Liver (tissue), 9 donors: ENCODE results near the gene ASXL1. TPM values are rescaled to one million over a fixed set of nuclear protein-coding genes. Genes with fewer than 3 reads are reported as not detected.
A peak's percentile ranks its signal among the peaks of the same experiment; 100 is the strongest.

Source experiments
- DNase-seq: peaks from one replicate; pipeline ENCODE4 v3.0.0-alpha.2; 2017; ENCODE audit warnings: low spot score
- H3K27ac ChIP-seq, 2 donors: one replicate each; pipeline ENCODE4 v1.7.0; 2013; ENCODE audit warnings: inconsistent platforms in 2 of 2, low read length in 2 of 2, control low read depth in 1 of 2, low read depth in 1 of 2, mild to moderate bottlenecking in 1 of 2
- H3K27me3 ChIP-seq, 4 donors: one replicate each; pipeline versions ENCODE4 v1.6.1 to v1.7.0; 2013; ENCODE audit warnings: low read length in 3 of 4, inconsistent platforms in 1 of 4, mild to moderate bottlenecking in 1 of 4, moderate library complexity in 1 of 4; ENCODE audit not compliant: control insufficient read depth in 4 of 4, insufficient read depth in 4 of 4
- H3K36me3 ChIP-seq, 4 donors: one replicate each; pipeline versions ENCODE4 v1.6.1 to v1.7.0; 2013; ENCODE audit warnings: low read length in 3 of 4, mild to moderate bottlenecking in 3 of 4, low read depth in 1 of 4, moderate library complexity in 1 of 4; ENCODE audit not compliant: control insufficient read depth in 4 of 4, insufficient read depth in 3 of 4
- H3K4me1 ChIP-seq, 4 donors: one replicate each; pipeline versions ENCODE4 v1.6.1 to v1.7.0; 2013; ENCODE audit warnings: low read length in 3 of 4, mild to moderate bottlenecking in 3 of 4, moderate library complexity in 1 of 4; ENCODE audit not compliant: control insufficient read depth in 4 of 4, insufficient read depth in 4 of 4
- H3K4me3 ChIP-seq, 3 donors: one replicate each; pipeline versions ENCODE4 v1.6.1 to v1.7.0; 2013; ENCODE audit warnings: low read length in 3 of 3, control low read depth in 1 of 3, low read depth in 1 of 3, mild to moderate bottlenecking in 1 of 3
- H3K9ac ChIP-seq, 2 donors: one replicate each; pipeline ENCODE4 v1.7.0; 2013; ENCODE audit warnings: low read length in 2 of 2, mild to moderate bottlenecking in 2 of 2, moderate library complexity in 2 of 2, control low read depth in 1 of 2, low read depth in 1 of 2
- H3K9me3 ChIP-seq, 4 donors: one replicate each; pipeline versions ENCODE4 v1.6.1 to v1.7.0; 2013; ENCODE audit warnings: low read length in 3 of 4; ENCODE audit not compliant: control insufficient read depth in 4 of 4
- EGR1 ChIP-seq, 2 donors: IDR thresholded peaks; 2 replicates each; pipeline ENCODE4 v1.6.1; 2016 to 2018; ENCODE audit warnings: antibody characterized with exemption in 2 of 2, low read depth in 2 of 2
- FOXA1 ChIP-seq: IDR thresholded peaks from 2 replicates; pipeline ENCODE4 v1.6.1; 2016; ENCODE audit warnings: antibody characterized with exemption
- FOXA2 ChIP-seq: IDR thresholded peaks from 2 replicates; pipeline ENCODE4 v1.6.1; 2016; ENCODE audit warnings: antibody characterized with exemption
- GABPA ChIP-seq, 2 donors: IDR thresholded peaks in 1 of 2; conservative IDR thresholded peaks in 1 of 2; 2 replicates each; pipeline ENCODE4 v1.6.1; 2016; ENCODE audit warnings: antibody characterized with exemption in 2 of 2, mild to moderate bottlenecking in 1 of 2, moderate library complexity in 1 of 2
- HNF4A ChIP-seq, 2 donors: conservative IDR thresholded peaks; 2 replicates each; pipeline ENCODE4 v1.6.1; 2016; ENCODE audit warnings: antibody characterized with exemption in 2 of 2, mild to moderate bottlenecking in 2 of 2
- HNF4G ChIP-seq: IDR thresholded peaks from 2 replicates; pipeline ENCODE4 v1.6.1; 2016; ENCODE audit warnings: antibody characterized with exemption
- JUND ChIP-seq, 2 donors: IDR thresholded peaks; 2 replicates each; pipeline ENCODE4 v1.6.1; 2016; ENCODE audit warnings: antibody characterized with exemption in 2 of 2
- NR2F2 ChIP-seq: IDR thresholded peaks from 2 replicates; pipeline ENCODE4 v1.6.1; 2016; ENCODE audit warnings: antibody characterized with exemption
- RAD21 ChIP-seq, 2 donors: IDR thresholded peaks; 2 replicates each; pipeline ENCODE4 v1.6.1; 2016; ENCODE audit warnings: antibody characterized with exemption in 2 of 2, mild to moderate bottlenecking in 2 of 2
- RXRA ChIP-seq, 2 donors: IDR thresholded peaks; 2 replicates each; pipeline ENCODE4 v1.6.1; 2017 to 2018; ENCODE audit warnings: antibody characterized with exemption in 2 of 2, mild to moderate bottlenecking in 1 of 2
- SP1 ChIP-seq: IDR thresholded peaks from 2 replicates; pipeline ENCODE4 v1.6.1; 2018; ENCODE audit warnings: antibody characterized with exemption, mild to moderate bottlenecking
- TAF1 ChIP-seq: conservative IDR thresholded peaks from 2 replicates; pipeline ENCODE4 v1.6.1; 2016; ENCODE audit warnings: antibody characterized with exemption, mild to moderate bottlenecking
- YY1 ChIP-seq: IDR thresholded peaks from 2 replicates; pipeline ENCODE4 v1.6.1; 2016; ENCODE audit warnings: antibody characterized with exemption, mild to moderate bottlenecking
- WGBS: extraction: QIAGEN DNeasy Blood & Tissue Kit; methylation state at CpG from one replicate; pipeline ENCODE4 v1.1.7; 2013; 5-methylcytosine and 5-hydroxymethylcytosine counted together
- polyA plus RNA-seq, 2 donors: library from polyadenylated mRNA; stranded (reverse) in 1 of 2; unstranded in 1 of 2; fragments of 200-250 nt in 1 of 2; fragments of >200 nt in 1 of 2; fragmentation: Nextera tagmentation in 1 of 2; extraction: Ambion mirVana in 1 of 2; gene quantifications; one replicate each; pipeline versions ENCODE4 v1.2.1 to v1.2.3, GENCODE V29; 2013 to 2015
- total RNA-seq, 2 donors: library from RNA; depleted of rRNA; stranded (reverse); fragments of >200 nt; gene quantifications; one replicate each; pipeline ENCODE4 v1.2.3, GENCODE V29; 2014
- TF ChIP-seq, protein P1 (sequence below): IDR thresholded peaks from 2 replicates; pipeline ENCODE4 v1.6.1; 2016; ENCODE audit warnings: antibody characterized with exemption
- TF ChIP-seq, protein P2 (sequence below): IDR thresholded peaks from 2 replicates; pipeline ENCODE4 v1.6.1; 2016; ENCODE audit warnings: antibody characterized with exemption, mild to moderate bottlenecking
- TF ChIP-seq, protein P3 (sequence below): fragments of 150-350 bp; IDR thresholded peaks from 2 replicates; pipeline ENCODE4 v1.5.1; 2017; ENCODE audit warnings: improper control_type of control experiment, low read depth, low read length; ENCODE audit not compliant: missing input control
- TF ChIP-seq, protein P4 (sequence below): IDR thresholded peaks from 2 replicates; pipeline ENCODE4 v1.6.1; 2016; ENCODE audit warnings: antibody characterized with exemption
- TF ChIP-seq, protein P5 (sequence below): IDR thresholded peaks from 2 replicates; pipeline ENCODE4 v1.6.1; 2016; ENCODE audit warnings: antibody characterized with exemption
- donor health status: healthy.
- donor health status: healthy.
- donor health status: healthy.
- donor health status: healthy.
- donor health status: healthy.

Gene ASXL1
- total and polyA plus RNA-seq, 4 donors: 13.4 to 61.3 (median 24.5) TPM

DNA sequence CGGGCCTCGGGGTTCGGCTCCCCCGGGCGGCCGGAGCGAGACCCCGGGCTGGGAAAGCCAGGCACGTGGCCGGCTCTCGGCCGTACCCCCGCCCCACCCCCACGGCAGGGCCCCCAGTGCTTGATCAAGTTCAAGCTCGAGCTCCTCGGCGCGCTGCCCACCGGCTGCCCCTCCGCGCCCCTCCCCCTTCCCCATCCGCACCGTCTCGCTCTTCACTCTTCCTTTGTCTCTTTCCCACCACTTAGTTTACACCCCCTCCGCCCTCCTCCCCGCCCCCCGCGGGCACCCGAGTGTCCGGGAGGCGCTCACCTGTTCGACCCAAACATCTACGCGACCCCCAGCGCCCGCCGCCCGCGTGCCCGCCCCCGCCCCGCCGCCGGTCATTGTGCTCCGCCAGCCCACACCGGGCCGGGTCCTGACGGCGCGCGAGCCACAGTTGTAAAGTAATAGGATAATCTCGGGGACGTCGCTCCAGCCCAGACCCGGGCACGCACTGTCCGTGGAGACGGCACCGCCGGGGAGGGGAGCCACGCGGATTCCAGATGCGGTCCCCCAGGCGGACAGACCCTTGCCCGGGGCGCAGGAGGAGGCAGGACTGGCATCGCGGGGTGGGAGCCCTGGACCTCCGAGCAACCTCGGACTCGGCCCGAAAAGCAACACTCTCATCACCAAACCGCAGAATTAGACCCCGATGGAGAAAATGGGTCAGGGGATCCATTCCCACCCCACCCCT, 126.3 kb downstream of the ASXL1 start:
- DNase-seq: no peak
- H3K9ac ChIP-seq: peak overlapping the region in 1 of 2 donors; percentile 58
- H3K4me1 ChIP-seq: peaks cover 6 to 49% (median 30%) of the 10 kb centered on the region in 4 donors
- TF ChIP-seq GABPA (IDR thresholded peaks at IDR 0.05 in 1 of 2, conservative IDR thresholded peaks at IDR 0.05 in 1 of 2): no peak
- no peak for TF ChIP-seq HNF4A (conservative IDR thresholded peaks at IDR 0.05)
- TF ChIP-seq, protein P1, sequence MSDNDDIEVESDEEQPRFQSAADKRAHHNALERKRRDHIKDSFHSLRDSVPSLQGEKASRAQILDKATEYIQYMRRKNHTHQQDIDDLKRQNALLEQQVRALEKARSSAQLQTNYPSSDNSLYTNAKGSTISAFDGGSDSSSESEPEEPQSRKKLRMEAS: no peak
- no peak for TF ChIP-seq NR2F2
- TF ChIP-seq JUND (IDR thresholded peaks at IDR 0.05): no peak
- no peak for TF ChIP-seq YY1
- TF ChIP-seq, protein P2, sequence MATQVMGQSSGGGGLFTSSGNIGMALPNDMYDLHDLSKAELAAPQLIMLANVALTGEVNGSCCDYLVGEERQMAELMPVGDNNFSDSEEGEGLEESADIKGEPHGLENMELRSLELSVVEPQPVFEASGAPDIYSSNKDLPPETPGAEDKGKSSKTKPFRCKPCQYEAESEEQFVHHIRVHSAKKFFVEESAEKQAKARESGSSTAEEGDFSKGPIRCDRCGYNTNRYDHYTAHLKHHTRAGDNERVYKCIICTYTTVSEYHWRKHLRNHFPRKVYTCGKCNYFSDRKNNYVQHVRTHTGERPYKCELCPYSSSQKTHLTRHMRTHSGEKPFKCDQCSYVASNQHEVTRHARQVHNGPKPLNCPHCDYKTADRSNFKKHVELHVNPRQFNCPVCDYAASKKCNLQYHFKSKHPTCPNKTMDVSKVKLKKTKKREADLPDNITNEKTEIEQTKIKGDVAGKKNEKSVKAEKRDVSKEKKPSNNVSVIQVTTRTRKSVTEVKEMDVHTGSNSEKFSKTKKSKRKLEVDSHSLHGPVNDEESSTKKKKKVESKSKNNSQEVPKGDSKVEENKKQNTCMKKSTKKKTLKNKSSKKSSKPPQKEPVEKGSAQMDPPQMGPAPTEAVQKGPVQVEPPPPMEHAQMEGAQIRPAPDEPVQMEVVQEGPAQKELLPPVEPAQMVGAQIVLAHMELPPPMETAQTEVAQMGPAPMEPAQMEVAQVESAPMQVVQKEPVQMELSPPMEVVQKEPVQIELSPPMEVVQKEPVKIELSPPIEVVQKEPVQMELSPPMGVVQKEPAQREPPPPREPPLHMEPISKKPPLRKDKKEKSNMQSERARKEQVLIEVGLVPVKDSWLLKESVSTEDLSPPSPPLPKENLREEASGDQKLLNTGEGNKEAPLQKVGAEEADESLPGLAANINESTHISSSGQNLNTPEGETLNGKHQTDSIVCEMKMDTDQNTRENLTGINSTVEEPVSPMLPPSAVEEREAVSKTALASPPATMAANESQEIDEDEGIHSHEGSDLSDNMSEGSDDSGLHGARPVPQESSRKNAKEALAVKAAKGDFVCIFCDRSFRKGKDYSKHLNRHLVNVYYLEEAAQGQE: no peak
- TF ChIP-seq, protein P3, sequence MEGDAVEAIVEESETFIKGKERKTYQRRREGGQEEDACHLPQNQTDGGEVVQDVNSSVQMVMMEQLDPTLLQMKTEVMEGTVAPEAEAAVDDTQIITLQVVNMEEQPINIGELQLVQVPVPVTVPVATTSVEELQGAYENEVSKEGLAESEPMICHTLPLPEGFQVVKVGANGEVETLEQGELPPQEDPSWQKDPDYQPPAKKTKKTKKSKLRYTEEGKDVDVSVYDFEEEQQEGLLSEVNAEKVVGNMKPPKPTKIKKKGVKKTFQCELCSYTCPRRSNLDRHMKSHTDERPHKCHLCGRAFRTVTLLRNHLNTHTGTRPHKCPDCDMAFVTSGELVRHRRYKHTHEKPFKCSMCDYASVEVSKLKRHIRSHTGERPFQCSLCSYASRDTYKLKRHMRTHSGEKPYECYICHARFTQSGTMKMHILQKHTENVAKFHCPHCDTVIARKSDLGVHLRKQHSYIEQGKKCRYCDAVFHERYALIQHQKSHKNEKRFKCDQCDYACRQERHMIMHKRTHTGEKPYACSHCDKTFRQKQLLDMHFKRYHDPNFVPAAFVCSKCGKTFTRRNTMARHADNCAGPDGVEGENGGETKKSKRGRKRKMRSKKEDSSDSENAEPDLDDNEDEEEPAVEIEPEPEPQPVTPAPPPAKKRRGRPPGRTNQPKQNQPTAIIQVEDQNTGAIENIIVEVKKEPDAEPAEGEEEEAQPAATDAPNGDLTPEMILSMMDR: no peak
- no peak for TF ChIP-seq EGR1 (IDR thresholded peaks at IDR 0.05; ENCODE audit: low read depth in 2 of 2)
- no peak for TF ChIP-seq FOXA1
- no peak for TF ChIP-seq TAF1
- TF ChIP-seq, protein P4, sequence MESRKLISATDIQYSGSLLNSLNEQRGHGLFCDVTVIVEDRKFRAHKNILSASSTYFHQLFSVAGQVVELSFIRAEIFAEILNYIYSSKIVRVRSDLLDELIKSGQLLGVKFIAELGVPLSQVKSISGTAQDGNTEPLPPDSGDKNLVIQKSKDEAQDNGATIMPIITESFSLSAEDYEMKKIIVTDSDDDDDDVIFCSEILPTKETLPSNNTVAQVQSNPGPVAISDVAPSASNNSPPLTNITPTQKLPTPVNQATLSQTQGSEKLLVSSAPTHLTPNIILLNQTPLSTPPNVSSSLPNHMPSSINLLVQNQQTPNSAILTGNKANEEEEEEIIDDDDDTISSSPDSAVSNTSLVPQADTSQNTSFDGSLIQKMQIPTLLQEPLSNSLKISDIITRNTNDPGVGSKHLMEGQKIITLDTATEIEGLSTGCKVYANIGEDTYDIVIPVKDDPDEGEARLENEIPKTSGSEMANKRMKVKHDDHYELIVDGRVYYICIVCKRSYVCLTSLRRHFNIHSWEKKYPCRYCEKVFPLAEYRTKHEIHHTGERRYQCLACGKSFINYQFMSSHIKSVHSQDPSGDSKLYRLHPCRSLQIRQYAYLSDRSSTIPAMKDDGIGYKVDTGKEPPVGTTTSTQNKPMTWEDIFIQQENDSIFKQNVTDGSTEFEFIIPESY: no peak
- no peak for TF ChIP-seq RAD21 (IDR thresholded peaks at IDR 0.05)
- no peak for TF ChIP-seq SP1
- TF ChIP-seq, protein P5, sequence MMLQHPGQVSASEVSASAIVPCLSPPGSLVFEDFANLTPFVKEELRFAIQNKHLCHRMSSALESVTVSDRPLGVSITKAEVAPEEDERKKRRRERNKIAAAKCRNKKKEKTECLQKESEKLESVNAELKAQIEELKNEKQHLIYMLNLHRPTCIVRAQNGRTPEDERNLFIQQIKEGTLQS: no peak
- TF ChIP-seq RXRA (IDR thresholded peaks at IDR 0.05): no peak
- no peak for TF ChIP-seq FOXA2
- TF ChIP-seq HNF4G: no peak
- no peaks in the 10 kb centered on the region for H3K9me3 ChIP-seq
- peak overlapping the region; percentile 77 to 80 for H3K27ac ChIP-seq
- peak overlapping the region; percentile 57 to 96 (median 73) for H3K4me3 ChIP-seq
- H3K36me3 ChIP-seq: no peaks in the 10 kb centered on the region
- WGBS: under 1% methylated on average over 74 of the region's 74 CpGs
- no peaks in the 10 kb centered on the region for H3K27me3 ChIP-seq
